Measurements from ENCODE around the gene SREK1.
"Not testable (repeated sequence)": the region's sequence is repeated elsewhere in the genome, so short reads cannot be mapped to it uniquely, and the experiment has no call there.

SREK1 gene

DNA sequence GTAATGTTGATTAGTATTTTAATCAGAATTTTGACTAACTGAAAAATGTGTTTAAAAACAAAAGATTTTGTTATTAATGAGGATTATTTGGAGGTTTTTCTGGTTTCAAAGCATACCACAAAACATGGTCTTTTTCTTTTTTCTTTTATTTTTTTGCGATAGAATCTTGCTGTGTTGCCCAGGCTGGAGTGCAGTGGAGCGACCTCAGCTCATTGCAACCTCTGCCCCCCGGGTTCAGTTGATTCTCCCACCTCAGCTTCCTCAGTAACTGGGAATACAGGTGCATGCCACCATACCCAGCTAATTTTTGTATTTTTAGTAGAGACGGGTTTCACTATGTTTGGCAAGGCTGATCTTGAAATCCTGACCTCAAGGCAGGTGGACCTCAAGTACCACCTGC is 24.1 kb downstream of the SREK1 start:
- no peak for DNase-seq

DNA sequence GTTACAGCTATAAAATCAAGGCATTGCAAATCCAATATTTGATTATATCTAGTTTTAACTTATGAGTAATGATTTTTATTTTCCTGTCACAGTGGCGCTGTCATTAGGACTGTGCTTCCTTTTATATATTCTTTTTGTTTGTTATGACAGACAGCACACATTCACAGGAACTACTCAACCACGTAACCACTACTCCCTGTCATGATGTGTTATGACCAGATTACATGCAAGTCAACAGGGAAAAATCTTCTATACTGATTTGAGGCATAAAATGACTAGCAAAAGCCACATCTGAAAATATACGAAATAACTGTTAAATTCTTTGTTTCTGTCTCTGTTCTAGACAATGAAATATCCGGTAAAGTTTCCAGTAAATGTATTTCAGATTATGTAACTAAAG is 25.4 kb downstream of the SREK1 start:
- peak; percentile 75 for DNase-seq

GRCh38 chr5:66170195-66170919 is 26.3 kb downstream of the SREK1 start:
- peak; percentile 44 for DNase-seq

DNA sequence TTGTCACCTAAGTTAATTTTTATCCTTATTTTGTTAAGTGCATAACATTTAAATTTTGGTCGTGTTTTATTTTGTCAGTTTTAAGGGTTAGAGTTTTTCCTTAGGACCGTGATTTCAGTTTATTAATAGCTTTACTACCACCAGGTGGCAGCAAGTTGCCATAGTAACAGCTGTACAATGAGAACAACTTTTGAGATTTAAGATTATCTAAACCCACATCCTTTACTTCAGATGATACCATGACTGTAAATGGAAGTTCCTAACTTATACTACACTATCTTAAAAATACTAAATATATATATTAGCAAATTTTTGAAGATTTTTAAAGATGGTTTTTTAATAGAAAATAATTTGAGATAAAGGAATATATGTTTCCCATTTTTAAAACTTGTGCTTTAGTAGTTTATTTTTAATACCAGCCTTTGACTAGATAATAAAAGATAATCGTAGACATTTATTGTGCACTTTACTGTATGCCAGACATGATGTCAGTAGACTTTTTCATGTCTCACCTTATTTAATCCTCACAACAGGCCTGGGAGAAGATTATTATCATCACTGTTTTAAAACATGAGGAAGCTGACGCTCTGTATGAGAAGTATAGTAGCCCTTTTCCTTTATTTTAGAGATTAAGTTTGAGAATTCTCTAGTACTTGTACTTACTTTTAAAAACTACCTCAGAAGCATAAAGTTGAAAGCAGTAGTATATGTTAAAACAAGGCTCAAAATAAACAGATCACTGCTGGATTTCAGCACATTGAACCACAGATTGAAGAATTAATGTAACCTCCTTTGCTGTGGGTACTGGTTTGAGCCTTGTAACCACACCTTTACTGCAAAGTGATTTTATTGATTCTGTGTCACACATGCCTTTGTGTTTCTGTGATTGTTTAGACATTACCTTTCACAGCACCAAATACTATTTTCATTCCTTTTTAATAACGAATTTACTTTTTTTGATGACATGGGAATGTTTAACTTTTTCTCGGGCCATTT is 27.5 kb downstream of the SREK1 start:
- peak; percentile 69 for DNase-seq

DNA sequence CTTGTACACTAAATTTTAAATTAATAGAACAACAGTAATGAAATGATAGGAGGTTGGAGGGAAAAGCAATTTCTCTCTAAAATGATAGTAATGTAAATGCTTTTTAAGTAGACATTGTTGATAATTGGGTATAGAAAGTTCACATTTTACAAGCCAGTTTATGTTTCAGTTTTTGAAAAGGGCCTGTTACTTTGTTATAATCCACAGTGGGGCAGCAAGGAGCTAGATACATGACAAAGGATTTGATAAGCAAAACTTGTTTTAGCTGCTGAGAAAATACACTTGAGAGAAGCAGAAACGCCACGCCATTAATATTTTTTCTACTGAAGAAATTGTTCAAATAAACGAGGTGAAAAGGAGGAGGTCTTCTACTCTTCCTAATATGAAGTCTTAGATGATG is 30.2 kb downstream of the SREK1 start:
- no peak for DNase-seq

DNA sequence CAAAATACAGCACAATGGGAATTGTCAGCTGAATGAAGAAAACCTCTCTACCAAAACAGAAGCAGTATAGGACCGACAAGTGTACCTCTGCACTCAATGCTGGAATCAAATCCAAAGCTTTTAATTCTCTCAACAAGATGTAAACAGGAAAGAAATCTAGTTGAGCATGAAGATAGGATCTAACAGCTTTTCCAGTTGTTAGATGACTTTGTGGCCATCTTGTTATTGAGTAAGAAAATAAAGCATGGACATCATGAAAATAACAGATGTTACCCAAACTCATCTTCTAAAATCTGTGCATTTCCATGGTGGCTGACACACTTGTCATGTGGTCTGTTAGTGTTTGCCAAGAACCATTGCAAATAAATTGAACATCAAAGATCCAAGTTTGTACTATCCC is 34.7 kb downstream of the SREK1 start:
- no peak for DNase-seq

DNA sequence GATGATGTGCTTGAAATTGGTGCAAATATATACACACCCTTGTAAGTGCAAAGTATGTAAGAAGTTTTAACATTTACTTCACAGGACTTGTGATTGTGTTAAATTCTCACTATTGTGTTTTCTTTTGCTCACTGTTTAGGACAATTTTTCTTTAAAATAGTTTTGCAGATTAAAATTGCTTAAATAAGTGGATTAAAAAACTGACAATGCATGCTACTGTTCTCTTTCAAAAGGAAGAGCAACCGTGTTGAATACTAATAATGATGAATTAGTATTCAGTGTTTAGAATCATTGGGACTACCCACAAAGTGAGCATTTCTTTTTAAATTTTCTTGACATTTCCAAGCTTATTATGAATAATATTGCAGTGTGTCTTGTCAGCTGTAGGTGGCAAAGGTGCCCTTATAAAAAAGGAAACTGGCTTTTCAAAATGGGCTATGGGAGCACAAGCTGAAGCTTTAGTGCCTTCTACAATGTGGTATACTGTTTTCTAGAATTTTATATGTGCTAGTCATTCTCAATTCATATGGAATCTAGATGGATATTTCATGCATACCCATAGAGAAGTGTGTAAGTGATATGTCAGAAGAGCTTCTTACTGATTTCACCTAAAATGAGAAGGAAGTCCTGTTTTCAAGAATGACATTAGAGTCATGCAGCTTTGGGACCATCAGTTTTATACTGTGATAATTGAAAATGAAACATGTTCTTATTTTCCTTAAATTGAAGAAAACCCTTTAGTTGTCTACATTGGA is 35.4 kb downstream of the SREK1 start:
- DNase-seq = no peak

DNA sequence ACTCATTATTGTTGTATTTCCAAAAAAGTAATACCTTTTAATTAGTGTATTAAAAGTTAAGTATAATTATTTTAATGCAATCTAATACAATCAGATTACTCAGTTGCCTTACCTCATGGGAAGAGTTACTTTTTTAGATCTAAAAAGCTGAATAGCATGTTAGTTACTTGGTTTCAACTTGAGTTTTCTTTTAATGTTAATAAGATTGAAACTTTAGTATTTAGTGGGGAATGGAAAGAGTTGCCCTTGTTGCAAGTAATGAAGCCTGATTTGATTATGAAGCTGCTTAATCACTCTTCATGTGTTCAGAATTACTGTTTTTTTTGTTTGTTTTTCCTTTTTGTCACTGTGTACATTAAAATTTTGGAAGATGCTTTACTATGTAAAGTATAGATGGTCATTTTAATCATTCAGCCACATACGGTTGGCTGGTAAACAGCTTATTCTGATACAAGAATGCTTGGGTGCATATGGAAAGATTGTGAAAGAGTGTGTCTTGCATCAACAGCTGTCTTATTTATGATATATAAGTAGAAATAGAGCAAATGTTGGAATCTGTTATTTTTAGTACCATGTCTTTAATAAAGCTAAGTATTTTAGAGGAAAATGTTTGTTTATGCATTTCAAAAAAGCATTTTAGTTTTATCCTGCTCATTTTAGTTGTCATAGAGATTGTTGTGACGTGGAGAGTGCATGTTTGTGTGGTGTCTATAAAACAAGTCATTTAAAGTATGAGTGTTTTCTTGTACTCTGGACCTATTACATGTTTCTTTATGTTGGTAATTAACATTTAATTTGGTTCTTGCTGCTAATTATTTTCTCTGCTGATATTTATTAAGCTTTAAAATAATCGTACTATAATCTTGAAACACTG is 36.4 kb downstream of the SREK1 start:
- peak; percentile 24 for DNase-seq

DNA sequence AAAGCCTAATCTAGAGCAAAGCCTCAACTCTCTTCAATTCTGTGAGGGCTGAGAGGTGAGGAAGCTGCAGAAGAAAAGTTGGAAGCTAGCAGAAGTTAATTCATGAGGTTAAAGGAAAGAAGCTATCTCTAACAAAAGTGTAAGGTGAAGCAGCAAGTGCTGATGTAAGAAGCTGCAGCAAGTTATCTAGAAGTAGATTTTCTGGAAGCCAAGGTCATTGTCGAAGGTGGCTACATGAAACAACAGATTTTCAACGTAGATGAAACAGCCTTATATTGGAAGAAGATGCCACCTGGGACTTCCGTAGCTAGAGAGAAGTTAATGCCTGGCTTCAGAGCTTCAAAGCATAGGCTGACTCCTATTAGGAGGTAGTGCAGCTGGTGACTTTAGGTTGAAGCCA is 42.0 kb downstream of the SREK1 start:
- DNase-seq = no peak

DNA sequence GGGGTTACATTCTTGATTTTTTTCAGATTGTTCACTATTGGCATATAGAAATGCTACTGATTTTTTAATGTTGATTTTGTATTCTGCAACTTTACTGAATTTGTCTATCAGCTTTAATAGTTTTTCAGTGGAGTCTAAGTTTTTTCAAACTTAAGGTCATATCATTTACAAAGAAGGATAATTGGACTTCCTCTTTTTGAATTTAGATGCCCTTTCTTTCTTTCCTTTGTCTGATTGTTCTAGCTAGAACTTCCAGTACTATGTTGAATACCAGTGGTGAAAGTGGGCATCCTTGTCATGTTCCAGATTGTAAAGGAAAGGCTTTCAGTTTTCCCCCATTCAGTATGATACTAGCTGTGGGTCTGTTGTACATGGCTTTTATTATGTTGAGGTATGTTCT is 49.3 kb downstream of the SREK1 start:
- no peak for DNase-seq

DNA sequence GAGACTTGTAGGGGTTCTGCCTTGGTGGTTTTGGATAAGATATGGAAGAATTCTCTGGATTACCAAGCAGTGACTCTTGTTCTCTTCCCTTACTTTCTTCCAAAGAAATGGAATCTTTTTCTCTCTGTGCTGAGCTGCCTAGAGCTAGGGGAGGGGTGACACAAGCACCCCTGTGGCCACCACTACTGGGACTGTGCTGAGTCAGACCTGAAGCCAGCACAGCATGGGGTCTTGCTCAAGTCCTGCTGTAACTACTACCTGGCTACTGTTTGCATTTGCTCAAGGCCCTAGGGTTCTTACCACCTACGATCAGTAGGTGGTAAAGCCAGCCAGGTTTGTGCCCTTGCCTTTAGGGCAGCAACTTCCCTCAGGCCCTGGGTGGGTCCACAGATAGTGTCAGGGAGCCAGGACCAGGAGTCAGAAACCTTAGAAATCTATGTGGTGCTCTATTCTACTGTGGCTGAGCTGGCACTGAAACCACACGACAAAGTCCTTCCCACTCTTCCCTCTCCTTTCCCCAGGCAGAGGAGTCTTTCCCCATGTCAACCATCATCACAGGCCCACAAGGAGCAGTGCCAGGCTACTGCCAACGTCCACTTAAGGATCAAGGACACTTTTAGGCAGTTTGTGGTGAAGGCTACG is 53.8 kb downstream of the SREK1 start:
- DNase-seq = no peak

GRCh38 chr5:66198837-66199236 is 54.7 kb downstream of the SREK1 start:
- DNase-seq = no peak

GRCh38 chr5:66203531-66203930 is 59.4 kb downstream of the SREK1 start:
- no peak for DNase-seq

DNA sequence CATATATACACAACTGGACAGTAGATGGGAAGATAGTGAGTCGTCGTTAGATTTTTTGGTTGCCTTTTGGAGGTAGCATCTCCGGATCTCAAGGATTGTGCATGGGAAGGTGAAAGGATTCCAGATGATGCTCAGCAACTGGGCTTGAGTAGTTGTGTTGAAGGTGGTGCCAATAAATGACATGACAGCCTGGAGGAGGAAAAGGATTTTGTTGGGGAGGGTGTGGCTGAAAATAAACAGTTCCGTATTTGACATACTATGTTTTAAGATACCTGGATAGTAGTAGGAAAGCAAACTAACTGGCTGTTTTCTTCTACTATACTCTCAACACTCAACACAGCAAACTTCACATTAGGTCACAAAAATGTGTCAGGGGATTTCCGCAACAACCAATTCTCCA is 62.4 kb downstream of the SREK1 start:
- DNase-seq = no peak

- DNase-seq = no peak
Measured at GRCh38 chr5:66207800-66208561, 63.9 kb downstream of the SREK1 start.

DNA sequence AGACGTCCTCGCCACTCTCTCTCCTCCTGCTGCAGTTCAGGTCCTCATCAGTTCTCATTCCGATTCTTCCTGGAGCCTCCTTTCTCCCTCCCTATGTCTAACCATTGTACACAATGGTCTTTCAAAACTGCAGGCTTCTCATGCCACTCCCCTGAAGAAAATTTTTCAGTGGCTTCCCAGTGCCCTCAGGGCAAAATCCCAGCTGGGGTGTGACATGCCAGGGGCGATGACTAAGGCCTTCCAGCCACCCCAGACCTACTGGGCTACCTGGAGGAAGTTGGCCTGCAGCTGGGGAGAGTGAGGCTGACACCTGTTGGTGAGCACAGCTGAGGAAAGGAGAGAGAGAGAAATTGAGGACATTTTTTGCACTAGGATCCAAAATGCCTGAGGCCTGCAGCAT is 65.2 kb downstream of the SREK1 start:
- no peak for DNase-seq

DNA sequence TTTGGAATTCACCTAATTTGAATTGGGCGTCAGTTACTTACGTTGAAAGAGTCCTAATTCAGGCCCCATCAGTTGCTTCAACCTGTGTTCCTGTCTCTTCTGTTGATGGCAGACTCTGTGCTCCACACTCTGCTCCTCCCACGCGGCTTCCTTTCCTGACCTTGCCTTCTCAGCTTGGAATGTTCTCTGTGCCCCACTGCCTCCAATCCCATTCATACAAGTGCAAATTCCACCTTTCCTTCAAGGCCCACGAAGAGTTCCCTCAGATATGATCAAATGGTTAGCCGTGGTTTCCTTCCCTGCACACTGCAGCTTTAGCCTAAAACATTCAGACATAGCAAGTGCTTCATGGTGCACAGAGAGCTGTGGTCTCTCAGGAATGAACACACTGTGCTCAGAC is 65.7 kb downstream of the SREK1 start:
- no peak for DNase-seq

- DNase-seq = no peak
Measured at GRCh38 chr5:66213533-66213932, 69.4 kb downstream of the SREK1 start.

- no peak for DNase-seq
Measured at GRCh38 chr5:66222455-66222854, 78.4 kb downstream of the SREK1 start.

- not testable (repeated sequence) for DNase-seq
Measured at GRCh38 chr5:66222896-66223295, 78.8 kb downstream of the SREK1 start.

DNA sequence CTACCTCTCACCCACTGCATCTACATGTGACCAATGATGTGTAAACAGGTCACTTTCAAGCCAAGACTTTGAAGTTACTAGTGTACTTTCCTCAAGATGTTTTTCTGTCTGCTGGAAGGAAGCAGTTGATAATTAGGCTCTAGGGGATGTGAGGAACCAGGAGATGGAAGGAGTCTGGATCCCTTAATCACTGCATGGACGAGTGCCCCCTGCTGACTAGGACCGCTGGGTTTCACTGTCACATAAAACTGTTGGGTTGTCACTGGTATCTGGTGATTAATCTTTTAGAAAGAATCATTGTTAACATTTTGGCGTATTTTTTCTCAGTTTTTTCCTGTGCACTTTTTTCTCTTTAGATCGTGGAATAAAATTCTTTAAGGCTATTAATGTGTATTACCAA is 79.5 kb downstream of the SREK1 start:
- DNase-seq = no peak

All from activated CD4-positive, alpha-beta T cell treated with anti-CD3 and anti-CD28 coated beads, Interleukin-2, amount 50 U/mL, for 16 hours (primary cell).